OCI-LY7 (cell line): ENCODE measurements around the gene ILDR2. TPM values are rescaled to one million over a fixed set of nuclear protein-coding genes. Genes with fewer than 3 reads are reported as not detected.
A peak's percentile ranks its signal among the peaks of the same experiment; 100 is the strongest.

Experiments used
- BruUV-seq: library from RNA; stranded (reverse); fragments of 400-500 nt; replicated peaks from 2 replicates; lab custom pipeline; 2021; lab: Mats Ljungman, UMichigan
- CTCF ChIA-PET: fragments of 300-600 bp; sonication (Branson Sonifier 250); formaldehyde crosslinking; loops from one replicate; lab custom pipeline; 2022; ENCODE audit warnings: antibody characterized with exemption; ENCODE audit not compliant: unreplicated experiment; lab: Charles Lee
- POLR2A ChIA-PET: fragments of 300-600 bp; sonication (Branson Sonifier 250); formaldehyde crosslinking; loops from one replicate; lab custom pipeline; 2022; ENCODE audit warnings: antibody characterized with exemption; lab: Charles Lee
- DNase-seq: peaks from one replicate; pipeline ENCODE4 v3.0.0-alpha.2; 2015; ENCODE audit warnings: low spot score
- H2AFZ ChIP-seq: fragments of 200-600 bp; sonication (generic), shearing (Covaris generic); 2 replicates; pipeline ENCODE4 v1.6.1; 2014; ENCODE audit warnings: mild to moderate bottlenecking, antibody characterized with exemption, low read length, moderate library complexity
- H3K27ac ChIP-seq: fragments of 200-600 bp; sonication (generic); 2 replicates; pipeline ENCODE4 v1.5.1; 2014; ENCODE audit warnings: mixed run types, low read depth, mild to moderate bottlenecking, moderate library complexity, low read length, inconsistent platforms; ENCODE audit not compliant: poor library complexity, severe bottlenecking
- H3K36me3 ChIP-seq: fragments of 200-600 bp; sonication (generic); 2 replicates; pipeline ENCODE4 v1.6.1; 2014; ENCODE audit warnings: mild to moderate bottlenecking, antibody characterized with exemption, low read length, moderate library complexity, mixed read lengths; ENCODE audit not compliant: insufficient read depth
- H3K4me1 ChIP-seq: fragments of 200-600 bp; sonication (generic); 2 replicates; pipeline ENCODE4 v1.5.1; 2014; ENCODE audit warnings: mild to moderate bottlenecking, low read length; ENCODE audit not compliant: insufficient read depth, poor library complexity, severe bottlenecking
- H3K4me2 ChIP-seq: fragments of 200-600 bp; sonication (generic); 2 replicates; pipeline ENCODE4 v1.6.1; 2014; ENCODE audit warnings: mild to moderate bottlenecking, low read length
- H3K4me3 ChIP-seq: fragments of 200-600 bp; sonication (generic); 2 replicates; pipeline ENCODE4 v1.5.1; 2014; ENCODE audit warnings: mild to moderate bottlenecking, low read depth, low read length; ENCODE audit not compliant: poor library complexity, severe bottlenecking
- H3K79me2 ChIP-seq: fragments of 200-600 bp; sonication (generic); 2 replicates; pipeline ENCODE4 v1.6.1; 2016; ENCODE audit warnings: low read depth, mild to moderate bottlenecking, low read length, moderate library complexity, mixed read lengths; ENCODE audit not compliant: insufficient read depth
- H3K9me2 ChIP-seq: fragments of 200-600 bp; sonication (generic); 2 replicates; pipeline ENCODE4 v1.6.1; 2016; ENCODE audit warnings: mild to moderate bottlenecking, low read length, mixed read lengths; ENCODE audit not compliant: insufficient read depth
- H3K9me3 ChIP-seq: fragments of 200-600 bp; sonication (generic); 2 replicates; pipeline ENCODE4 v1.6.1; 2014; ENCODE audit warnings: mild to moderate bottlenecking, mixed run types, low read length, mixed read lengths
- H4K20me1 ChIP-seq: fragments of 200-600 bp; sonication (generic); 2 replicates; pipeline ENCODE4 v1.6.1; 2014; ENCODE audit warnings: mild to moderate bottlenecking, antibody characterized with exemption, low read length, moderate library complexity, mixed read lengths; ENCODE audit not compliant: insufficient read depth
- EZH2phosphoT487 ChIP-seq: fragments of 200-600 bp; sonication (generic); IDR thresholded peaks from 2 replicates; pipeline ENCODE4 v1.6.1; 2018; ENCODE audit warnings: low read depth, borderline replicate concordance, mild to moderate bottlenecking, mixed run types, antibody characterized with exemption, low read length, moderate library complexity, mixed read lengths
- intact Hi-C: fragments of 100-400 bp; cut with micrococcal nuclease; formaldehyde crosslinking; loops from one replicate; pipeline ENCODE4 v1.10.0; 2022; ENCODE audit not compliant: unreplicated experiment
- total RNA-seq, 2 experiments: library from RNA; depleted of rRNA in 1 of 2; stranded (reverse); fragments of >200 nt in 1 of 2; shearing (Covaris generic) in 1 of 2; gene quantifications; 2 replicates each; pipeline ENCODE4 v1.2.3, GENCODE V29; 2014 to 2022
- TF ChIP-seq, protein P1 (sequence below): fragments of 200-600 bp; sonication (generic); conservative IDR thresholded peaks from 2 replicates; pipeline ENCODE4 v1.5.1; 2014; ENCODE audit warnings: mild to moderate bottlenecking, antibody characterized with exemption, low read length, moderate library complexity, mixed read lengths

ILDR2 gene
- total RNA-seq, 2 experiments from 2014 or later, result 3.2 to 5.3 TPM

DNA sequence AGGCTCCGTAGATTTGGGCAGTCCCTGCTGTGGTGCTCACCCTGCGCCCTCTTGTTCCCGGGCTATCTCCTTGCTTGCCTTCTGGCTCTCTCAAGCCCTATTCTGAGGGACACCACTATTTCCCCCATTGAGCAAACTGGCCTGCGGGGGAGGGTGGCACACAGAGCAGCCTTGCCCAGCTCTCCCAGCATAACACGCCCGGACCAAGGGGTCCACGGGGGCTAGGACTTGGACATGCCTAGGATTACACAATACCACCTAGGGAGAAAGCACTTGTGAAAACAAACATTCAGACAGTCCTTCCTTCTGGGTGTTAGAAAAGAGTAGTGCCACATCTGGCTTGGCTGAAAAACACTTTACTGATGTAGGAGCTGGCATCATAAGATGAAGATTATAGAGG lies 106.7 kb downstream of the ILDR2 start:
- H3K36me3 ChIP-seq, result peaks cover 60% of the 10 kb centered on the region
- no peak overlapping the region for H3K4me3 ChIP-seq
- intact Hi-C loops, result no loop called here
- H3K27ac ChIP-seq, result no peak overlapping the region
- no peak overlapping the region for H2AFZ ChIP-seq
- H4K20me1 ChIP-seq, result 0 out of 2 replicates have a peak, but pooled peaks cover 7% of the 10 kb centered on the region
- TF ChIP-seq, protein P1, sequence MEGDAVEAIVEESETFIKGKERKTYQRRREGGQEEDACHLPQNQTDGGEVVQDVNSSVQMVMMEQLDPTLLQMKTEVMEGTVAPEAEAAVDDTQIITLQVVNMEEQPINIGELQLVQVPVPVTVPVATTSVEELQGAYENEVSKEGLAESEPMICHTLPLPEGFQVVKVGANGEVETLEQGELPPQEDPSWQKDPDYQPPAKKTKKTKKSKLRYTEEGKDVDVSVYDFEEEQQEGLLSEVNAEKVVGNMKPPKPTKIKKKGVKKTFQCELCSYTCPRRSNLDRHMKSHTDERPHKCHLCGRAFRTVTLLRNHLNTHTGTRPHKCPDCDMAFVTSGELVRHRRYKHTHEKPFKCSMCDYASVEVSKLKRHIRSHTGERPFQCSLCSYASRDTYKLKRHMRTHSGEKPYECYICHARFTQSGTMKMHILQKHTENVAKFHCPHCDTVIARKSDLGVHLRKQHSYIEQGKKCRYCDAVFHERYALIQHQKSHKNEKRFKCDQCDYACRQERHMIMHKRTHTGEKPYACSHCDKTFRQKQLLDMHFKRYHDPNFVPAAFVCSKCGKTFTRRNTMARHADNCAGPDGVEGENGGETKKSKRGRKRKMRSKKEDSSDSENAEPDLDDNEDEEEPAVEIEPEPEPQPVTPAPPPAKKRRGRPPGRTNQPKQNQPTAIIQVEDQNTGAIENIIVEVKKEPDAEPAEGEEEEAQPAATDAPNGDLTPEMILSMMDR, result no peak
- TF ChIP-seq EZH2phosphoT487, result no peak
- ChIA-PET CTCF (interaction anchor here (0.6 kb wide), 1 partner anchor 846 kb away, joined by 4 read pairs; no protein-coding TSS in a partner anchor), POLR2A (interaction anchor here (0.6 to 0.8 kb wide), 3 partner anchors 12 to 190 kb away, joined by 3 to 5 read pairs (median 3); no protein-coding TSS in a partner anchor)
- no peak overlapping the region for H3K4me2 ChIP-seq
- peaks cover 32% of the 10 kb centered on the region for H3K79me2 ChIP-seq
- no peaks in the 10 kb centered on the region for H3K9me3 ChIP-seq
- BruUV-seq, result no TSS peak
- DNase-seq, result no peak
- no peaks in the 10 kb centered on the region for H3K9me2 ChIP-seq
- H3K4me1 ChIP-seq, result no peaks in the 10 kb centered on the region

DNA sequence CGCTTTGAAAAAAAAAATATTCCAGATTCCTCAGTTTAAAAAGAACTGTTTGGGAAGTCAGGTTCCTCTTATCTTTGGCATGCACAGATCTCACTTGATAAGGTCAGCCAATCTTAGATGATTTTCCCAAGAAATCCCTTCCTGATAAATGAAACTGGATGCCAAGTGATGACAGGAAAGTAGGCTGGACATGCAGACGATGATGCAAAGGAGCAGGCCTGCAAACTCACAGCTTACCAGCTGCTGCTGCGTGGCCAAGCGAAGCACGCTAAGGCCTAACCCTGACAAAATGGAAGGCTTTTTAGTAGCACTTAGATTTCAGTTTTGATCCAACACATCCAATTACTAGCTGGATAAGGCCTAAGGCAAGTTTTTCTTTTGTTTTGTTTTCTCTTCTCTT lies 109.4 kb downstream of the ILDR2 start:
- BruUV-seq, result no TSS peak

DNA sequence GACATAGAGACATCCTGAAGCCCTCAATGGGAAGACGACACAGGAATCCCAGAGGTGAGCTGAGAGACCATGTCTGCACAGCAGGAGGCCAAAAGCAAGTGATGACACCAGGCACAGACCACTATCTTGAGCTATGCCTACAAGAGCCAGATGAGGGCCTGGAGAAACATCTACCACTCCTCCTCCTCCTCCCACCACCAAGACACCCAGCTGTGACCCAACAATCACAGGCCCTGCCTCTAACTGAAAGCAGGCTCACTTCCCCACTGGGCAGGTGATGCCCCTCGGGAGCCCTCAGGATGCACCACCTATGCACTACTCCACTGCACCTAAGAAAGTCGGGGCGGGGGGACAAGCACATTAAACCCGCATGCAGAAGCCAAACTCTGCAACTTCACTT lies 115.7 kb downstream of the ILDR2 start:
- Histone ChIP-seq H2AFZ (no peak overlapping the region), H3K4me1 (peaks cover 10% of the 10 kb centered on the region), H3K27ac (no peak overlapping the region), H3K36me3 (peaks cover 100% of the 10 kb centered on the region), H3K9me2 (no peaks in the 10 kb centered on the region), H3K4me3 (no peak overlapping the region), H3K4me2 (no peak overlapping the region), H4K20me1 (no peaks in the 10 kb centered on the region), H3K79me2 (no peaks in the 10 kb centered on the region; the same call in 1 of the 2 replicates), H3K9me3 (no peaks in the 10 kb centered on the region)
- TF ChIP-seq, protein P1, result no peak
- TF ChIP-seq EZH2phosphoT487, result no peak
- CTCF ChIA-PET, result no interaction called here
- POLR2A ChIA-PET, result interaction anchor here (0.5 to 1.2 kb wide), 5 partner anchors 8 to 349 kb away, joined by 3 to 4 read pairs (median 3); no protein-coding TSS in a partner anchor
- DNase-seq, result peak; percentile 48
- intact Hi-C loops, result no loop called here
- no TSS peak for BruUV-seq

More for the DNA sequence above, 109.4 kb downstream of the ILDR2 start:
- Histone ChIP-seq H3K9me2 (no peaks in the 10 kb centered on the region), H3K4me1 (no peaks in the 10 kb centered on the region), H3K4me2 (no peak overlapping the region), H3K79me2 (peaks cover 7% of the 10 kb centered on the region; the same call in 1 of the 2 replicates), H3K36me3 (peaks cover 77% of the 10 kb centered on the region), H2AFZ (no peak overlapping the region), H3K27ac (no peak overlapping the region), H4K20me1 (no peaks in the 10 kb centered on the region), H3K9me3 (no peaks in the 10 kb centered on the region), H3K4me3 (no peak overlapping the region)
- intact Hi-C loops, result no loop called here
- no peak for DNase-seq
- TF ChIP-seq, protein P1, result no peak
- no peak for TF ChIP-seq EZH2phosphoT487
- ChIA-PET CTCF (no interaction called here), POLR2A (interaction anchor here (0.6 to 1.8 kb wide), 2 partner anchors 10 to 666 kb away, joined by 4 to 5 read pairs; partner anchors contain the start of gene TADA1)
